A549 (cell line): ENCODE measurements around the gene SRPX2.

Experiments
- CBX2 ChIP-seq: fragments of 200-600 bp; sonication (generic); IDR thresholded peaks from 2 replicates; pipeline ENCODE4 v1.6.1; 2016; ENCODE audit warnings: low read depth, mild to moderate bottlenecking, borderline replicate concordance
- CHD2 ChIP-seq: fragments of 150-350 bp; IDR thresholded peaks from 2 replicates; pipeline ENCODE4 v1.6.1; 2014; ENCODE audit warnings: low read length; ENCODE audit not compliant: partially characterized antibody
- E2F6 ChIP-seq: IDR thresholded peaks from 2 replicates; pipeline ENCODE4 v1.6.1; 2012; ENCODE audit warnings: low read depth, borderline replicate concordance
- EP300 ChIP-seq, 2 experiments: fragments of >200 bp; sonication (Bioruptor Twin); formaldehyde crosslinking; IDR thresholded peaks; 2 replicates in 1 of 2; 3 replicates in 1 of 2; pipeline ENCODE4 v1.6.1; 2016 to 2017
- FOSL2 ChIP-seq, 2 experiments: fragments of 450-650 bp in 1 of 2; fragments of >200 bp in 1 of 2; sonication (Bioruptor Twin) in 1 of 2; formaldehyde crosslinking; IDR thresholded peaks; 2 replicates each; pipeline versions ENCODE4 v1.5.0 to v1.6.1; 2016 to 2020; ENCODE audit warnings: mild to moderate bottlenecking in 1 of 2, moderate library complexity in 1 of 2
- POLR2A ChIP-seq: IDR thresholded peaks from 2 replicates; pipeline ENCODE4 v1.6.1; 2012; ENCODE audit warnings: mild to moderate bottlenecking, low read length
- SMC3 ChIP-seq: fragments of >200 bp; sonication (Bioruptor Twin); formaldehyde crosslinking; IDR thresholded peaks from 3 replicates; pipeline ENCODE4 v1.6.1; 2018; ENCODE audit warnings: inconsistent platforms
- TF ChIP-seq, protein P1 (sequence below): fragments of >200 bp; sonication (Bioruptor Twin); formaldehyde crosslinking; IDR thresholded peaks from 3 replicates; pipeline ENCODE4 v1.5.1; 2016

- TF ChIP-seq, protein P1, sequence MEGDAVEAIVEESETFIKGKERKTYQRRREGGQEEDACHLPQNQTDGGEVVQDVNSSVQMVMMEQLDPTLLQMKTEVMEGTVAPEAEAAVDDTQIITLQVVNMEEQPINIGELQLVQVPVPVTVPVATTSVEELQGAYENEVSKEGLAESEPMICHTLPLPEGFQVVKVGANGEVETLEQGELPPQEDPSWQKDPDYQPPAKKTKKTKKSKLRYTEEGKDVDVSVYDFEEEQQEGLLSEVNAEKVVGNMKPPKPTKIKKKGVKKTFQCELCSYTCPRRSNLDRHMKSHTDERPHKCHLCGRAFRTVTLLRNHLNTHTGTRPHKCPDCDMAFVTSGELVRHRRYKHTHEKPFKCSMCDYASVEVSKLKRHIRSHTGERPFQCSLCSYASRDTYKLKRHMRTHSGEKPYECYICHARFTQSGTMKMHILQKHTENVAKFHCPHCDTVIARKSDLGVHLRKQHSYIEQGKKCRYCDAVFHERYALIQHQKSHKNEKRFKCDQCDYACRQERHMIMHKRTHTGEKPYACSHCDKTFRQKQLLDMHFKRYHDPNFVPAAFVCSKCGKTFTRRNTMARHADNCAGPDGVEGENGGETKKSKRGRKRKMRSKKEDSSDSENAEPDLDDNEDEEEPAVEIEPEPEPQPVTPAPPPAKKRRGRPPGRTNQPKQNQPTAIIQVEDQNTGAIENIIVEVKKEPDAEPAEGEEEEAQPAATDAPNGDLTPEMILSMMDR: no peak
- TF ChIP-seq FOSL2 (IDR thresholded peaks at IDR 0.05): no peak
- TF ChIP-seq FOSL2 (CRISPR knock-in tag; IDR thresholded peaks at IDR 0.05): no peak
- TF ChIP-seq SMC3: no peak
- TF ChIP-seq CHD2: no peak
- TF ChIP-seq EP300 (IDR thresholded peaks at IDR 0.05): no peak
- no peak for TF ChIP-seq CBX2
- TF ChIP-seq E2F6: no peak
- TF ChIP-seq POLR2A: no peak
Measured at GRCh38 chrX:100674705-100675104, 30.7 kb downstream of the SRPX2 start.
